ENCODE measurements around the gene PGRMC1. TPM values are rescaled to one million over a fixed set of nuclear protein-coding genes. Genes with fewer than 3 reads are reported as not detected.

Gene PGRMC1
- total RNA-seq (10 to 100 TPM; 17.0 to 40.1 (median 26.5) TPM), polyA plus RNA-seq (10 to 100 TPM; 23.5 to 50.2 TPM)

DNA sequence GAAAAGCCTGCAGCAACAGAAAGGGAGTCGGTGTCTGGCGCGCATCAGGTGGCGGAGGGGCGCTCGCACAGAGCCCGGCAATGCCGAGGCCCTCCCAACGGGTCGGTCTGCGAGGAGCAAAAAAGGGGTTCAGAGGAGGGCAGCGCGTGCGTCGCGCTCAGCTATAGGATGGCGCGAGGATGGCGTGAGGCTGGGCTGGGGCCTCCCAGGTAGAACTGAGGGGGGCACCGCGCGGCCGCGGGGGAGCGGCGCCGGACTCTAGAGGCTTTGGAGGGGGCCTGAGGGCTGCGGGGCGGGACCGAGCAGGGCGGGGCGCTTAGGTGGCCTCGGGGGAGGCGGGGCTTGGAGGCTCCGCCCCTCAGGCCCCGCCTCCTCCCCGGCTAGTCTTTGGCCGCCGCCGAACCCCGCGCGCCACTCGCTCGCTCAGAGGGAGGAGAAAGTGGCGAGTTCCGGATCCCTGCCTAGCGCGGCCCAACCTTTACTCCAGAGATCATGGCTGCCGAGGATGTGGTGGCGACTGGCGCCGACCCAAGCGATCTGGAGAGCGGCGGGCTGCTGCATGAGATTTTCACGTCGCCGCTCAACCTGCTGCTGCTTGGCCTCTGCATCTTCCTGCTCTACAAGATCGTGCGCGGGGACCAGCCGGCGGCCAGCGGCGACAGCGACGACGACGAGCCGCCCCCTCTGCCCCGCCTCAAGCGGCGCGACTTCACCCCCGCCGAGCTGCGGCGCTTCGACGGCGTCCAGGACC lies at the start of gene PGRMC1:
Gene PGRMC1 (plus strand): TSS at position 414 of the 751 bp plus-strand sequence. CDS start 79 bp downstream, at position 493.
- H3K4me3 ChIP-seq = peak within 1 kb of the TSS; percentile 36 to 62 (median 56)
- no peaks in the 10 kb centered on the region for H3K9me3 ChIP-seq
- 1 to 28% methylated on average over 50 to 82 of the region's 82 CpGs for WGBS, 2 donors
- peaks cover 0 to 3% (median 0%) of the 10 kb centered on the region in 3 donors for H3K4me1 ChIP-seq
- DNase-seq (peak; percentile 74 to 93 (median 82)), ATAC-seq (peak; percentile 94 to 96 (median 95)), FAIRE-seq (no peak)
- no peaks in the 10 kb centered on the region for H3K36me3 ChIP-seq
- no peak for TF ChIP-seq CTCF (IDR thresholded peaks at IDR 0.05)
- intact Hi-C loops (cut with DNase I) = no loop called here
- peak within 1 kb of the TSS; percentile 48 to 80 (median 67) for H3K27ac ChIP-seq
- peaks cover 0 to 4% (median 0%) of the 10 kb centered on the region in 4 donors for H3K27me3 ChIP-seq

DNA sequence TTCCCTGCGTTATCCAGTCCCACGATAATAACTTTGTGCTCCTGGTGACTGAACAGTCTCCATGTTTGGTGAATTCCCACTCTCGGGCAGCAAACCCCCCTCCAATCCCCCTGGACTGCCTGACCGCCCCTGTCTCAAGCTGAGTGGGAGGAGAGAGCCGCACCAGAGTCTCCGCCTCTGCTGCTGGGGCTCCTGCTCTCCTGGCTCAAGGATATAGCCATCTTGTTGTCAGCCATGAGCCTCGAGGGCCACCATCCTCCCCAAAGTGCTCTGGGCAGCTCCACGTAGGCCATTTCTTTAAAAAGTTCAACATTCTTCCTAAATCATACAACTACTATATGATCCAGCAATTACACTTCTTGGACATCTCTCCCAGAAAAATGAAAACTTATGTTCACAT lies 49.3 kb upstream of the PGRMC1 start:
- DNase-seq (no peak), ATAC-seq (no peak), FAIRE-seq (no peak)
- Histone ChIP-seq H3K4me1 (no peaks in the 10 kb centered on the region), H3K27ac (no peak overlapping the region), H3K9me3 (no peaks in the 10 kb centered on the region), H3K4me3 (no peak overlapping the region), H3K36me3 (no peaks in the 10 kb centered on the region), H3K27me3 (no peaks in the 10 kb centered on the region)
- 73 to 82% methylated on average over 8 of the region's 8 CpGs for WGBS, 2 donors
- intact Hi-C loops (cut with DNase I) = no loop called here
- no peak for TF ChIP-seq CTCF (IDR thresholded peaks at IDR 0.05)

GRCh38 chrX:119187298-119187697 lies 48.8 kb upstream of the PGRMC1 start:
- no peak for TF ChIP-seq CTCF (IDR thresholded peaks at IDR 0.05)
- H3K36me3 ChIP-seq = no peaks in the 10 kb centered on the region
- FAIRE-seq = no peak
- H3K27me3 ChIP-seq = no peaks in the 10 kb centered on the region
- H3K9me3 ChIP-seq = no peaks in the 10 kb centered on the region
- 60% methylated on average over 4 of the region's 4 CpGs for WGBS, 2 donors
- H3K4me1 ChIP-seq = no peaks in the 10 kb centered on the region
- no peak for ATAC-seq
- intact Hi-C loops (cut with DNase I) = no loop called here
- H3K27ac ChIP-seq = no peak overlapping the region
- H3K4me3 ChIP-seq = no peak overlapping the region
- no peak for DNase-seq

DNA sequence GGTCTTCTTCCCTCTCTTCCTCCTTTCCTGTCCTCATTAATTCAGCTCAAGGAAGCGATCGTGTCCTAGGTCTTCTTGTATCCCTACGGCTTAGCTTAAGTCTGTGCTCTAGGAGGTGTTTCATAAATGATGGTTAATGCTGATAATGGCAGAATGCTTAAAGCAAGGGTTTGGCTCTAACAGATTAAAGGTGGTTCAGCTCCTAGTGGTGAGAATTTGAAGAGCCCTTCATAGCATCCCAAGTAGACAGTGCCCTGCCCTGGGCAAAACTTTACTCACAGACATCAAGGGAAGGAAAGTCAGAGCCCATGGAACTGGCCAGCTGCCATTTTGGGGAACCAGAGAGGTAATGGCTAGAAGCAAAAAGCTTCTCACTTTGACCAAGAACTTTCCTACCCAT lies 47.0 kb upstream of the PGRMC1 start:
- no peak overlapping the region for H3K27ac ChIP-seq
- H3K9me3 ChIP-seq = no peaks in the 10 kb centered on the region
- FAIRE-seq (no peak), DNase-seq (no peak), ATAC-seq (no peak)
- H3K4me3 ChIP-seq = no peak overlapping the region
- no peaks in the 10 kb centered on the region for H3K27me3 ChIP-seq
- intact Hi-C loops (cut with DNase I) = no loop called here
- H3K36me3 ChIP-seq = no peaks in the 10 kb centered on the region
- WGBS, 2 donors = 82 to 99% methylated on average over 3 of the region's 3 CpGs
- TF ChIP-seq CTCF (IDR thresholded peaks at IDR 0.05) = no peak
- H3K4me1 ChIP-seq = no peaks in the 10 kb centered on the region

DNA sequence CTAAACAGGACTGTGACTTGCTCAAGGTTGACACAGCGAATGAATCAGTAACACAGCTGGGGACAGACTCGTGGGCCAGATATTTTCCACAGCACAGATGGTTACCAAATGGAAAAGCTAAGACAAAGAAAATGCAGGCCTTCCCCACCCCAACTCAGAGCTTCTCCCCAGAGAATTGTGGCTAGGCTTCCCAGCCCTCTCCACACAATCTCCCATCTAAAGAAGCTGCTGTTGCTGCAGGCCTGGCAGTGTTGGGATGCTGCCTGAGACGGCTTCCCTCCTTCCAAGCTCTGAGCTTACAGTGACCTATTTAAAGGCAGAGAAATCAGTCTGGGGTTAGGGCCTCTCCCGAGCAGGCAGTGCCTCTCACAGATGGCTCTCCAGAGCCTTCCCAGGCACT lies 46.5 kb upstream of the PGRMC1 start:
- no peaks in the 10 kb centered on the region for H3K27me3 ChIP-seq
- no peaks in the 10 kb centered on the region for H3K9me3 ChIP-seq
- TF ChIP-seq CTCF (IDR thresholded peaks at IDR 0.05) = no peak
- intact Hi-C loops (cut with DNase I) = no loop called here
- ATAC-seq (peak in 3 of 4 donors; percentile 46 to 60 (median 47)), DNase-seq (peak in 1 of 6 donors; percentile 17), FAIRE-seq (no peak)
- no peak overlapping the region for H3K4me3 ChIP-seq
- 50 to 70% methylated on average over 4 of the region's 4 CpGs for WGBS, 2 donors
- H3K4me1 ChIP-seq = no peaks in the 10 kb centered on the region
- H3K36me3 ChIP-seq = no peaks in the 10 kb centered on the region
- no peak overlapping the region for H3K27ac ChIP-seq
